ENCODE results near the gene VMP1.

DNA sequence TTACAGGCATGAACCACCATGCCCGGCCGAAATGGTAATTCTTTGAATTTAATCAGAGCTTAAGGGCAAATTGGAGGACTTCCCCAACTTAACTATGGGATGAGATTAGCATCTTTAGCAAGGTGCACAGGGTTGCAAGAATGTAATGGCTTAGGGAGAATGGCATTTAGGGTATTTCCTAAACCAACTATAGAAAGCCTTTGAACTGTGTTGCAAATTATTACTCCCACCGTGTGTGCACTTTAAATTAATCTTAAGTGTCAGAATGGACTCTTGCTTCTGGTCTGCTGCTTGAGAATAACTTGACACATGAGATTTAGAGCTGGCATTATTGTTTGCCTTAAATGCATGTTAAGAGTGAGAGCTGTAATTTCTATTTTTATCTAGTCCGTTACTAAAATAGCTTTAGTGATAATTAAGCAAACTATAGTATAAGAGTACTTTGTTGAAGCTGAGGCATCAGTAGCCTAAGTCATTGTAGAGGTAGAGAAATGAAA, 125.5 kb downstream of the VMP1 start:
- TF ChIP-seq, protein P1, sequence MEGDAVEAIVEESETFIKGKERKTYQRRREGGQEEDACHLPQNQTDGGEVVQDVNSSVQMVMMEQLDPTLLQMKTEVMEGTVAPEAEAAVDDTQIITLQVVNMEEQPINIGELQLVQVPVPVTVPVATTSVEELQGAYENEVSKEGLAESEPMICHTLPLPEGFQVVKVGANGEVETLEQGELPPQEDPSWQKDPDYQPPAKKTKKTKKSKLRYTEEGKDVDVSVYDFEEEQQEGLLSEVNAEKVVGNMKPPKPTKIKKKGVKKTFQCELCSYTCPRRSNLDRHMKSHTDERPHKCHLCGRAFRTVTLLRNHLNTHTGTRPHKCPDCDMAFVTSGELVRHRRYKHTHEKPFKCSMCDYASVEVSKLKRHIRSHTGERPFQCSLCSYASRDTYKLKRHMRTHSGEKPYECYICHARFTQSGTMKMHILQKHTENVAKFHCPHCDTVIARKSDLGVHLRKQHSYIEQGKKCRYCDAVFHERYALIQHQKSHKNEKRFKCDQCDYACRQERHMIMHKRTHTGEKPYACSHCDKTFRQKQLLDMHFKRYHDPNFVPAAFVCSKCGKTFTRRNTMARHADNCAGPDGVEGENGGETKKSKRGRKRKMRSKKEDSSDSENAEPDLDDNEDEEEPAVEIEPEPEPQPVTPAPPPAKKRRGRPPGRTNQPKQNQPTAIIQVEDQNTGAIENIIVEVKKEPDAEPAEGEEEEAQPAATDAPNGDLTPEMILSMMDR (IDR thresholded peaks at IDR 0.05), result no peak
- TF ChIP-seq POLR2A (IDR thresholded peaks at IDR 0.05) (no peak), POLR2AphosphoS5 (IDR thresholded peaks at IDR 0.05) (no peak)
